Renal cortical epithelial cell (primary cell): ENCODE measurements around the gene LIN7C. TPM values are rescaled to one million over a fixed set of nuclear protein-coding genes. Genes with fewer than 3 reads are reported as not detected.

ENCODE experiments used
- DNase-seq: peaks from one replicate; pipeline ENCODE4 v3.0.0-alpha.2; 2011; ENCODE audit warnings: low read depth
- total RNA-seq: library from RNA; depleted of rRNA; stranded (reverse); fragments of >200 nt; gene quantifications from 2 replicates; pipeline ENCODE4 v1.2.3, GENCODE V29; 2014

The LIN7C gene
- total RNA-seq, 1 donor from 2014 or later = 48.8 TPM

DNA sequence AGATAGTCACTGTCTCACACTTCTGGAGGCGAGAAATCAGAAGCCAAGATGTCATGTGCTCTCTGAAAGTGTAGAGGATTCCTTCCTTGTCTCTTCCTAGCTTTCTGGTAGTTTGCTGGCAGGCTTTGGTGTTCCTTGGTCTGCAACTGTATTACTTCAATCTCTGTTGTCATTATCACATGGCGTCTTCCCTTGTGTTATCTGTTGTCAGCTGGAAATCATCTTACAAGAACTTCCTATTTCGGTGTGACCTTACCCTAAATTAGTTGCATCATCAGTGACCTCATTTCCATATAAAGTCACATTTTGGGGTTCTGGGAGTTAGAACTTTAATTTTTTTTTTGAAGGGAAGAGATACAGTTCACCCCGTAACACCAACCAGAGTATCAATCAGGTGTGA, 3.3 kb upstream of the LIN7C start:
- DNase-seq = no peak

DNA sequence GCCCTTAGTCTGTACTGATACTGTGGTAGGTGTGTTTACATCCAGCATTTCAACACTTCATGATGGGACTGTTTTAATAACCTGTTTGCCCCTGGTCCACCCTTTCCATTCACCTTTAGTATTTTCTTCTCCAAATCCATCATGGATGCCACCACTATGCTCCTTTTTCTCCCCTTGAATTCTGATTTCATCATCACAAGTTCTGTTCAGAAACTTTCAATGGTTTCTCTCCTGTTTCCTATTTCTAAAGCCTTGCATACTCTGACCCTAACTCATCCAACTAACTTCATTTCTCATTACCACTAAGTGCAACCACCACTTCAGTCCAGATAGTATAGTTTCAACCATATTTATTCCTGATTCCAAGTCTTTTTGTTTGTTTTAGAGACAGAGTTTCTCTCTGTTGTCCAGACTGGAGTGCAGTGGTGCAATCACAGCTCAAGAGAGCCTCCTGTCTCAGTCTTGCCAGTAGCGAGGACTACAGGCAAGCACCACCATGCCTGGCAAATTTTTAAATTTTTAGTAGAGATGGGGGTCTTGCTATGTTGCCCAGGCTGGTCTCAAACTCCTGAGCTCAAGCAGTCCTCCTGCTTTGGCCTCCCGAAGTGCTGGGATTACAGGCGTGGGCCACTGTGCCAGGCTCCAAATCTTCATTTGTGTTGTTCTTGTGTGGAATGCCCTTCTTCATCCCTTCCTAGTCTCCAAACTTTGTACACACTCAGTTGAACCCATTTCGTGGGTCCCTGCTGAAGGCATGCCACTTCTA, 1.2 kb upstream of the LIN7C start:
- DNase-seq = peak; percentile 7

DNA sequence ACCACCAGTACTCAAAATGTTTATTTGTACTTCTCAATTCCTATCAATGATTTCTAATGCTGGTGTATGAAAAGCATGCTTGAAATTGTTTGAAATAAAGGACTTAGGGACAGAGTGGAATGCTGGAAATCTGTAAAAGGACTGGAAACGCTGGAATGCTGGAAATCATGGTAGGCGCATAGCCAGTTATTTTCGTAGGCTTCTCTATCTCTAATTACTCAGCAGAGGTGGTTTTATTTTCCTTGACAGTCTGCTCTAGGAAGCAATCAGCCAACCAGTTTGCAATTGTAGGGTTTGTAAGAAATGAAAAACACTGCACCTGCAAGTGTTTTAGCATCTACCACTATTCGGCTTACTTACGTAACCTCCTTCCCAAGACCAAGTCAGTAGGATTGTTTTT, 788 bp downstream of the LIN7C start:
- DNase-seq = no peak

DNA sequence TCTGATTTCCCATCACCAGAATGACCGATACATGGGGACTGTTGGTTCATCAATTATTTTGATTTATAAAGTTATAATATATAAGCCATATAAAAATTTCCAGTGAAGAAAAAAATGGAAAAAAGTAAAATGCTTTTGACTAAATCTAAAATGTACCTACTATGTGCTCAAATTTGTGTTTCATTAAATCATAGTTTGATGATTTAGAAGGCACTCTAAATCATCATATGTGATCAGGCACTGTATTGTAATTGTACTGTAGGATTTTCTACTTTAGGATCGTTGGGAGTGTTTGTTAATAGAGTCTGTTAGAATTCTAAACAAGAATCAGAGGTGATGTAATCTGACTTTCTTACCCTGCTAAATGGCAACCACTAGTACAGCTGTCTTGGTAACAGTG, 2.4 kb downstream of the LIN7C start:
- DNase-seq = no peak

DNA sequence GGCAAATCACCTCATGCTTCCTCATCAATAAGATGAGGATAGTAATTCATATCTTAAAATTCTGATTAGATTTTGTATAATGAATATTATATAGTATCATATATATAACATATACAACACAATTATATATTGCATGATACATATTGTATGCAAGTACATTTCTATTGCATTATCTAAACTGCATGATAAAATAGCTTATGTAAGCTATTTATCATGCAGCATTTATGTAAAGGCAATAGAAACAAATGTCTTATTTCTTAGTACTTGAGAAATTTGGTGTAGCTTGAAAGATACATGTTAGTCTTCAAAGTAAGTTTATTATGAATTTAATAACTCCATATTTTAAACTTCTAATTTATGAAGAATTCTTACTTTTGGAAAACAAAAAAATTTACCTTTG, 5.5 kb downstream of the LIN7C start:
- no peak for DNase-seq

DNA sequence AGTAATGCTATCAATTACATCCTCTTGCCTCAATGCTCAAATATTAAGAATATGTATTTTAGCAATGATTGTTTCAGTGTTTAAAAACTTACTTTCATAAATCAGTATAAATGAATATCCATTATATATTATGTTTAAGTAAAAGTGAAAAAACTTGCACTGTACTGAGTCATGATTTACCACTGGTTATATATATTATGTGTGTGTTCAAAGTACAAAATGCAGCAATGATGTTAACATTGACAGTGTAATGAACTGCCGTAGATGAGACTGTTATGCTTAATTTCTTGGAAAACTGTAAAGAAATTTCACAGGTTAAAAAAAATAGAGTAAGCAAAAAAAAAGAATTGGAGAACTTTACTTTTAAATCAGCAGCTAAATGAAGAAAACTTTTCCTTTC, 8.7 kb downstream of the LIN7C start:
- no peak for DNase-seq

DNA sequence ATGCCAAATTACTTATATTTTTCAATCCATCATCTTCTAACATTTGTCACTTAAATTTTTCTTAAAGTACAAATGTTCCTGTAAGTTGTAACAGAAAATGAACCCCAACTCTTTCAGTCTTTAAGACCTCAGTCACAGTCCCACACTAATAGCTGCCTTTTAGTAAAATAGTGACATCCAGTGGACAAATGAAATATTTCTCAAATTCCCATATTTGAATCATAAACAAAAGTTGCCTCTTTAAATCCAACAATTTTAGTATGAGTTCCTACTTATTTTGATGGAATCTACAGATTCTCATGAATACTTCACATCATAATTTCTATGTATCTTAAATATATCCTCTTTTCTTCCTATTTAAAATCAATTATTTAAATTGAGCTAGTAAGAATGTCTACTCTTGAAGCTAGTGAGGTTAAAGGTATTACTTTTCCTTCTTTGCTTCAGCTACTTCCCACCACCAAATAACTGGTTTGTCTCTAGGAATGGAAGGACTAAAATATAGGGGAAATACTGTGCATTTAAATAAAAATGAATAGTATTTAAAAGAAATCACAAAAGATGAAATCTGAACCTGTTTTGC, 9.2 kb downstream of the LIN7C start:
- peak; percentile 38 for DNase-seq

DNA sequence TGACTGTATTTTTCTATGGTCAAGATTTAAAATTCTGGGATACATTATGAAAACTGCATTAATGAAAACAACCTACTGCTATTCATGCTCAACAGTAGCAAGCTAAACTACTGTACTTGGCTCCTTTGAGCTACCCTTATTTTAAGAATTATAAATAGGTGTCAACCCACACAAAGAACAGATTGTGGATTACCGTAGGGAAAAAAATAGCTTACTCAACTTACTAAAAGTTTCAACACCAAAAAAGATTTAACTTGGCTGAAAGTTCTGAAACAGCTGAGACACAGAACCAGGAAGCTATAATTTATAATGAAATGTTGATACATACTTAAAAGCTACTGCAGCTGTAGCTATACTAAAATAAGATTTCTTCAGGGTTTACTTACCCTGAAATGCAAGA, 10.1 kb downstream of the LIN7C start:
- no peak for DNase-seq

DNA sequence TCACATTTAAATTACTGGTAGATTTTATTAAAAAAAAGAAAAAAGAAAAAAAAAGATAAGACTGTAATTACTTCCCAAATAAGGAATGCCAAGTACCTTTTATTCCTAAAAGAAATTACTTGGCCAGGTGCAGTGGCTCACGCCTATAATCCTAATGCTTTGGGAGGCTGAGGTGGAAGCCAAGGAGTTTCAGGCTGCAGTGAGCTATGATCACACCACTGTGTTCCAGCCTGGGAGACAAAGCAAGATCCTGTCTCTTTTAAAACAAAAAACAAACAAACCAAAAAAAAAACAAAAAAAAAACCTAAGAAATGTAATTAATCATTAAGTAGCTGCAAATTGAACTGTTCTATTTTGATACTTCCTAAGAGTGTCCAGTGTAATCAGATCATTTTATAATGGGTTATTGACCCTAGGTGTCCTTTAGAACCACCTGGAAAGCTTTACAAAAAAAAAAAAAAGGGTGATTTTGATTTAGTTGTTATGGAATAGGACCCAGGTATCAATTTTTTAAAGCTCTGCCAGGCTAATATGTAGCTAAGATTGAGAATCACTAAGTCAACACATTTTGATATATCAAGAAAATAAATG, 10.8 kb downstream of the LIN7C start:
- no peak for DNase-seq

DNA sequence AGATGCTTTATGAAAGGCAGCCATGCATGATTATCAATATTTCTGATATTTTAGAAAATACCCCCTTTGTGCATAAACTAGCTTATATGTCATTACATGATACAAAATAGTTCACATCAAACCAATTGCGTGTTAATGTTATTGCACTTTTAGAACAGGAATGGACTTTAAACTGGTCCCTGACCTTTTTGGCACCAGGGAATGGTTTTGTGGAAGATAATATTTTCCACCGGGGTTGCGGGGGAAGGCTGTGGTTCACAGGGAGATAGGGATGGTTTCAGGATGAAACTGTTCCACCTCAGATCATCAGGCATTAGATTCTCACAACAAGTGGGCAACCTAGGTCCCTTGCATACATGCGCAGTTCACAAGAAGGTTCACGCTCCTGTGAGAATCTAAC, 17.5 kb downstream of the LIN7C start:
- no peak for DNase-seq

DNA sequence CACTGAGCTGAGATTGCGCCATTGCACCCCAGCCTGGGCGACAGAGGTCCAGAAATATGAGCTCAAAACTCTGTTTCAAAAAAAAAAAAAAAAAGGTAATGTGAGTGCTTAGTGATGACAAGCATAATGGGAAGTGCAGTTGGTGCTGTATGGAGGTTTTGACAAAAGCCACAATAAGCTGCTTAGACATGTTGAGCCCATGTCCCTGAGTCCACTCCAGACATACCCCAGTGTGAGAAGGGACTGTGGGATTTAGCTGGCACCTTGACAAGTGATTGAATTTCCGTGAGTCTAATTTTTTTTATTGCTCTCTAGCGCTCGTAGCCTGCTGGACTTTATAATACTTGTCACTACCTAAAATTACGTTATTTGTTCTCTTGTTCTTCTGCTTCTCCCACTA, 18.9 kb downstream of the LIN7C start:
- DNase-seq = no peak

DNA sequence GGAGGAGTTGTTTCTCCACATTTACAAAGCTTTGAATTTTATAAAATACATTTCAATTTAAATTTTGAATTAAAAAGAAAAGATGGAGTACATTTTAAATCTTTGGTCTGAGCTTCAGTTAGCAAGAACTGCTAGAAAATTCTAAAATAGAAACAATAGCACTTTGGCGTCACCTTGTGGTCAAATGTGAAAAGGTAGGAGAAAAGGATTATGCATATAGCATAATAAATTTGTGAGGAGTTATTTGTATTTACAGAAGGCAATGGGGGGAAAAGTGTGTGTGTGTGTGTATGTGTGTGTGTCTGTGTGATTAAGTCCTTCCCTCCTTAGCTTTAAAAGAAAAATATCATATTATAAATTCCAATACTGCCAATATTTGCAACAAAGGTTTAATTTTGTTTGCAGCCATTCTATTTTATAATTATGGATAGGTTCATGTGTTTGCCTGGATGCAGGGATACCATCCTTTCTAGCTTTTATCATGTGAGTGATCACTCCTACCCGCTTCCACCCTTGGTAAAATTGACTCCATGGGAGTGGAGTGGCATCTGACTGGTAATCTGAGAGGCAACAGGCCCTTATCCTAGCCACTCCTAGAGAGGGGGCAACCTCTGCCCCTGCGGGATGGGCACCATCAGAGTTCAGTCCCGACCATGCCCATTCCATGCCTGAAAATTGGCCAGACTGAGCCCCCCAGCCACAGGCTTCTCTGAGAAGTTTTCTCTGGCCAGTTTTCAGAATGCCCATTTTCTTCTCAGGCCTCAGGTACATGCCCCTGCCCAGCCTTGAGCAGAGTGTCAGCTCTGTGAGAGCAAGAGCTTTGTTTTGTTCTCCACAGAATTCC, 20.4 kb downstream of the LIN7C start:
- DNase-seq = peak; percentile 57

DNA sequence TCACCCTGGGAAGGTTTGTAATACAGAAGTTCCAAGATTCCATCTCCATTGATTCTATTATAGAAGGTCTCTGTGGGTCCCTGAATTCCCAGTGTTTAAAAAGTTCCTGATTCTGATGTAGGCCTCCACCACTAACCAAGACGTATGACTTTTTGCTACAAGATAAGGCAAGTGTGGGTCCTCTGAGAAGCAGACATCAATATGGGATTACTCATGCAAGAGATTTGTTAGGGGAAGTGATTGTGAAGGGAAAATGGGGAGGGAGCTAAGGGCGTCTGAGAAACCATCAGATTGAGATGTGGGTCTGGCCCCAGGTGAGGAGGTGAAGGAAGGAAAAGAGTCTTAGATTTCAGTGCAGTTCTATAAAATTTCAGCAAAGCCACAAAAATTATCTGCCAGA, 23.8 kb downstream of the LIN7C start:
- no peak for DNase-seq

DNA sequence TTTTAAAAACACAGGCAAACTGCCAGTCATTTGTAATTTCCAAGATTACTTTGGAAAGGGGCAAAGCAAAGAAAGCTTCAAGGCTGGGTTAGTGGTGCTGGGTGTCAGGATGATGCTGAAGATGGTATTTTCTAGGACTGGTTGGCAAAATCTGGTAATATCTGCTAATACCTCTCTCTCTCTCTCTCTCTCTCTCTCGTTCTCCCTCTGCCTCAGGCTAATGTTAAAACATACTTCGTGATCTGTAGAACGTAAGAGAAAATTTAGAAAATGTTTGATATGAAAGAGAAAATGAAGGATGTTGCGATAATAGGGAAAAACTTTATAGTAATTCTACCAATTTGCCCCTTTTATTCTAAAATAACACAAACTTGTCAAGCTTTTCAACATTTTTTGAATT, 24.6 kb downstream of the LIN7C start:
- no peak for DNase-seq

DNA sequence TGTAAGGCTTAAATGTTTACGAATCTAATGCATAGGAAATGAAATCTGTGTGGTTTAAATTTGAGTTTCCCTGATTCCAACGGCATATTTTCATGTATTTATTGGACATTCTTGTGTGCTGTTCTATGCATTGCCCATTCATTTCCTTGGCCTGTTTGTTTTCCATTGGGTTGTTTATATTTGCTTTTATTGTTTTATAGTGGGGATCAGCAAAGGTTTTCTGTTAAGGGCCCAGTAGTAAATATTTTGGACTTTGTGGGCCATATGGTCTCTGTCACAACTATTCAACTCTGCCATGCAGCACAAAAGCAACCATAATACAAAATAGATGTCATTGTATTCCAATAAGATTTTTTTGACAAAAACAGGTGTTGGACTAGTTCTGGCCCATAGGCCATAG, 28.7 kb downstream of the LIN7C start:
- no peak for DNase-seq

DNA sequence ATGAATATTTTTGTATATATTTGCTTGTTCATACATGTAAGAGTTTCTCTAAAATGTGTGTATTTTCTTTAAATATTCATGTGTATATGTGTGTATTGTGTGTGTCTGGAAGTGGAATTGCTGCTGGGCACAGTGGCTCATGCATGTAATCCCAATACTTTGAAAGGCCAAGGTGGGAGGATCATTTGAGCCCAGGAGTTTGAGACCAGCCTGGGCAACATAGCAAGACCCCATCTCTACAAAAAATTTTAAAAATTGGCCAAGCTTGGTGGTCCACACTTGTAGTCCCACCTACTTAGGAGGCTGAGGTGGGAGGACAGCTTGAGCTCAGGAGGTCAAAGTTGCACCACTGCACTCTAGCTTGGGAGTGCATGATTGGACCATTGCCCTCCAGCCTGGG, 29.3 kb downstream of the LIN7C start:
- DNase-seq = no peak

DNA sequence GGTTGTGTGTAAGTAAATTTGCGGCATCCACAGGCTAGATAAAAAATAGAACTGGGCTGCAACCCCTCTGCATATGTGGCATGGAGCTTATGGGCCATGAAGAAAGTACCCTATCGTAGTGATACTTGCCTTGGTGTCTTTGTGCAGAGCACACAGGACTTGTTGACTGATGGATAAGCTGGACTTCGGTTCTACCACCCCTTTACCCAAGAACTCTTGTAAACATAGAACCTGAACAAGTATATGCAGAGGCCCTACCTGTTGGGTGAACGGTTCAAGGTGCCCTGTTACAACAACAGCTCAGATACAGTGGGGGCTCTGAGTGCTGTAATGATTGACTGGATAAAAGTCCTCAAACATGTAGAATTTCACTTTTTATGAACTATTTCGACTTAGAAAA, 30.9 kb downstream of the LIN7C start:
- no peak for DNase-seq

DNA sequence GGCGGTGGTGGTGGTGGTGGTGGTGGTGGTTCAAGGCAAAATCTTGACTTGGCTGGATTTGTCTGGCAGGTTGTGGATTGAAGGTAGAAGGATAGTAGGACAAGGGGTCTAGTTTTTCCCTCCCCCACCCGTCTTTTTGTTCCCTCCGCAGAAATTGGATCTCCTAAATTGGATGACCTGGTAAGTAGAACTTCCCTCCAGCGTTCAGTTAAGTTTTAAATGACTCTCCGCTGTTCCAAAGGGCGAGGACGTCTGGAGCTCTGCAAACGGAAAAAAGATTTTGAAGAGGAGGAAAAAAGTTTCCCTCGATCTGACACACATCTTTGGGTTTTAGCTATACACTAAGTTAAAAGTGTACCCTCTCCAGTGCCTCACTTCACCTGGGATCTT, 33.6 kb downstream of the LIN7C start:
- peak; percentile 51 for DNase-seq

DNA sequence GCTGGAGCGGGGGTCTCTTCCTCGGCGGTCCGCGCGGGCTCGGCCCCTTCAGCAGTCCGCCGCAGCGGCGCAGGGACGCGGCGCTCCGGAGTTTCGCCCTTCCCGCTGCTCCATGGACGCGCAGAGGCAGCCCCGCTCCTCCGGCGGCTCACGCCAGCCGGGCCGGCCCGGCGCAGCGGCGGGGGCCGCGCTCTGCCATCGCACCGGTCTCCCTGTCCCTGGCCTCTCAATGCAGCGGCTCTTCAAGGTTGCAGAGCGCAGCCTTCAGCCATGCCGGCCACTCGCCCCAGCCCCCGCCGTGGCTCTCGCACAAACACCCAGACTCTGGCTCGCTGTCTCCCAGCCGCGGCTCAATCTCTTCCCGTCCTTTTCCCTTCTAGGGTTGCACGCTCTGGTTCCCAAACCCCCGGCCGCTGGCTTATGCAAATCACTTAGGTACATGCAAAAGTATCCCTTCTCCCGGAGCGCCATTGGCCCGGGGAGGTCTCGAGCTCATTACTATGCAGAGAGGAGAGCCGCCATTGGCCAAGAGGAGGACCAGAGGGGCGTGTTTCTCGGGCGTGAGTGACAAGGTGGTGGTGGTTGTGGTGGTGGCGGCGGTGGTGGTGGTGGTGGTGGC, 34.1 kb downstream of the LIN7C start, which contains the start of gene LGR4:
Gene LGR4 (minus strand): TSS at position 393 of the 619 bp plus-strand sequence. CDS start 488 bp downstream, outside the sequence.
- DNase-seq = peak; percentile 96

DNA sequence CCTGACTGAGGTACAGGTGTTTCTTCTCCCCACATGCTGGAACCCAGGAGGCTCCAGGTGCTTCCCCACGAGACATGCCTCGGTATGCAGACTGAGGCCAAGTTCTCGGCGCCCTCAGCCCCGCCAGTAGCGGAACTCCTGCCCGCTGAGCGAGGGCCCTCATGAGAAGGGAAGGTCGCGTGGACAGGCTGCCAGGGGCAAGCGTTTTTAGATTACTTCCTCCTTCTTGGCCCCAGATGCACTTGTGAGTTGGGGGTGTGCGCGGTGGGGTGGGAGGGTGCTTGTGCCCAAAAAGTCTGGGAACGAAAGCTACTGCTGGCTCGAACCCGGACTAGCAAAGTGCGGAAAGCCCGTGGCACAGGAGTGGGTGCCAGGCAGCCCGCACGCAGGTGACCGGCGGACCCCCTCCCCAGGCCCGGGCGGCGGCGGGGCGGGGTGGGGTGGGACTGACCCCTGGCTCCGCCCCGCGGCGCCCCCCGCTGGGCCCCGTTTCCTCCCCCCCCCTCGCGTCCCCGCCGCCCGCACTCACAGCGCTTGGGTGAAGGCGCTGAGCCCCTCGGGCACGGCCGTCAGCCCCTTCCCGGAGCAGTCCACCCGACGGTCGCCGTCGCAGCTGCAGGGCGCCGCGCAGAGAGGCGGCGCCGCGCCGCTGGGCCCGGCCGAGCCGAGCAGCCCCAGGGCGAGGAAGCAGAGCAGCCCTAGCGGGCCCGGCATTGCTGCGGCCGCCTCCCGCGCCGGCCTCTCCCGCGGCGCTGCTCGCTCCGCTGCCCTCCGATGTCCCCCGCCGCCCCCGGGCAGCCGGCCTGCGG, 34.8 kb downstream of the LIN7C start:
- no peak for DNase-seq
